ENCODE results near the gene RAC2. TPM values are rescaled to one million over a fixed set of nuclear protein-coding genes. Genes with fewer than 3 reads are reported as not detected.

RAC2 gene
- total RNA-seq, 1 donor from 2014 or later, result 11.5 TPM

GRCh38 chr22:37280718-37281117 lies 36.6 kb upstream of the RAC2 start:
- H3K36me3 ChIP-seq, result no peaks in the 10 kb centered on the region
- no peak overlapping the region for H3K27ac ChIP-seq
- H3K27me3 ChIP-seq, result peaks cover 6% of the 10 kb centered on the region
- no peak for DNase-seq (ENCODE audit: low spot score in 2 of 2)
- H3K4me3 ChIP-seq, result no peak overlapping the region
- H3K4me1 ChIP-seq, result no peaks in the 10 kb centered on the region
- intact Hi-C loops (cut with DNase I), result no loop called here
- TF ChIP-seq CTCF (IDR thresholded peaks at IDR 0.05), result no peak
- H3K9me3 ChIP-seq, result no peaks in the 10 kb centered on the region

- Histone ChIP-seq H3K4me3 (no peak overlapping the region), H3K27ac (no peak overlapping the region), H3K27me3 (peaks cover 6% of the 10 kb centered on the region), H3K4me1 (no peaks in the 10 kb centered on the region), H3K36me3 (no peaks in the 10 kb centered on the region), H3K9me3 (no peaks in the 10 kb centered on the region)
- no peak for TF ChIP-seq CTCF (IDR thresholded peaks at IDR 0.05)
- intact Hi-C loops (cut with DNase I), result no loop called here
- DNase-seq (ENCODE audit: low spot score in 2 of 2), result no peak
These were observed 35.5 kb upstream of the RAC2 start for GRCh38 chr22:37279331-37280181.

- no peak for DNase-seq (ENCODE audit: low spot score in 2 of 2)
- Histone ChIP-seq H3K27me3 (no peaks in the 10 kb centered on the region), H3K27ac (no peak overlapping the region), H3K9me3 (no peaks in the 10 kb centered on the region), H3K36me3 (no peaks in the 10 kb centered on the region), H3K4me3 (no peak overlapping the region), H3K4me1 (no peaks in the 10 kb centered on the region)
- intact Hi-C loops (cut with DNase I), result no loop called here
- TF ChIP-seq CTCF (IDR thresholded peaks at IDR 0.05), result no peak
These were observed 34.2 kb upstream of the RAC2 start for GRCh38 chr22:37278261-37278660.

- no peak overlapping the region for H3K4me3 ChIP-seq
- no peaks in the 10 kb centered on the region for H3K36me3 ChIP-seq
- no peak for DNase-seq (ENCODE audit: low spot score in 2 of 2)
- H3K27ac ChIP-seq, result no peak overlapping the region
- intact Hi-C loops (cut with DNase I), result no loop called here
- no peaks in the 10 kb centered on the region for H3K9me3 ChIP-seq
- no peaks in the 10 kb centered on the region for H3K27me3 ChIP-seq
- no peaks in the 10 kb centered on the region for H3K4me1 ChIP-seq
- no peak for TF ChIP-seq CTCF (IDR thresholded peaks at IDR 0.05)
These were observed 33.3 kb upstream of the RAC2 start for GRCh38 chr22:37277384-37277783.

GRCh38 chr22:37276776-37277175 lies 32.7 kb upstream of the RAC2 start:
- Histone ChIP-seq H3K9me3 (no peaks in the 10 kb centered on the region), H3K4me1 (no peaks in the 10 kb centered on the region), H3K27me3 (no peaks in the 10 kb centered on the region), H3K27ac (no peak overlapping the region), H3K36me3 (no peaks in the 10 kb centered on the region), H3K4me3 (no peak overlapping the region)
- no peak for TF ChIP-seq CTCF (IDR thresholded peaks at IDR 0.05)
- intact Hi-C loops (cut with DNase I), result no loop called here
- DNase-seq (ENCODE audit: low spot score in 2 of 2), result no peak
